ENCODE measurements around the gene DAZAP2. TPM values are rescaled to one million over a fixed set of nuclear protein-coding genes. Genes with fewer than 3 reads are reported as not detected.

Gene DAZAP2
- total RNA-seq, 4 donors from 2014 or later: 162 to 256 (median 236) TPM

DNA sequence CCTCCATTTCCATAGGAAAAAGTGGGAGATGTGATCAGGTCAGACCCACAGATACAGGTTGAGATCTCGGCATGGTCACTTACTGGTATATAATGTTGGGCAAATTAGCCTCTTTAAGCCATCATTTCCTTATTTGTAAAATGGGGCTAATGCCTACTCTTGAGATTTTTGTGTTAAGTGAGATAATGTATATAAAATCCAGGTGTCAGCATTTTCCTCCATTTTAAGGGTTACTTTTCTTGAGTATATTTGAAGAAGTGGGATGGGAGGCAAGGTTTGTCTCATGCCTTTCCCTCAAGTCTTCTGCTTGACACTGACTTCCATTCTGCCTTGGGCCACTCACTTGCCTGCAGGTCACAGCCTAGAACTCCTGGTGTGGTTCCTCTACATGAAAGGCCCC is 10.7 kb upstream of the DAZAP2 start:
- TF ChIP-seq, protein P1, sequence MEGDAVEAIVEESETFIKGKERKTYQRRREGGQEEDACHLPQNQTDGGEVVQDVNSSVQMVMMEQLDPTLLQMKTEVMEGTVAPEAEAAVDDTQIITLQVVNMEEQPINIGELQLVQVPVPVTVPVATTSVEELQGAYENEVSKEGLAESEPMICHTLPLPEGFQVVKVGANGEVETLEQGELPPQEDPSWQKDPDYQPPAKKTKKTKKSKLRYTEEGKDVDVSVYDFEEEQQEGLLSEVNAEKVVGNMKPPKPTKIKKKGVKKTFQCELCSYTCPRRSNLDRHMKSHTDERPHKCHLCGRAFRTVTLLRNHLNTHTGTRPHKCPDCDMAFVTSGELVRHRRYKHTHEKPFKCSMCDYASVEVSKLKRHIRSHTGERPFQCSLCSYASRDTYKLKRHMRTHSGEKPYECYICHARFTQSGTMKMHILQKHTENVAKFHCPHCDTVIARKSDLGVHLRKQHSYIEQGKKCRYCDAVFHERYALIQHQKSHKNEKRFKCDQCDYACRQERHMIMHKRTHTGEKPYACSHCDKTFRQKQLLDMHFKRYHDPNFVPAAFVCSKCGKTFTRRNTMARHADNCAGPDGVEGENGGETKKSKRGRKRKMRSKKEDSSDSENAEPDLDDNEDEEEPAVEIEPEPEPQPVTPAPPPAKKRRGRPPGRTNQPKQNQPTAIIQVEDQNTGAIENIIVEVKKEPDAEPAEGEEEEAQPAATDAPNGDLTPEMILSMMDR (IDR thresholded peaks at IDR 0.05; ENCODE audit: low read depth): no peak

DNA sequence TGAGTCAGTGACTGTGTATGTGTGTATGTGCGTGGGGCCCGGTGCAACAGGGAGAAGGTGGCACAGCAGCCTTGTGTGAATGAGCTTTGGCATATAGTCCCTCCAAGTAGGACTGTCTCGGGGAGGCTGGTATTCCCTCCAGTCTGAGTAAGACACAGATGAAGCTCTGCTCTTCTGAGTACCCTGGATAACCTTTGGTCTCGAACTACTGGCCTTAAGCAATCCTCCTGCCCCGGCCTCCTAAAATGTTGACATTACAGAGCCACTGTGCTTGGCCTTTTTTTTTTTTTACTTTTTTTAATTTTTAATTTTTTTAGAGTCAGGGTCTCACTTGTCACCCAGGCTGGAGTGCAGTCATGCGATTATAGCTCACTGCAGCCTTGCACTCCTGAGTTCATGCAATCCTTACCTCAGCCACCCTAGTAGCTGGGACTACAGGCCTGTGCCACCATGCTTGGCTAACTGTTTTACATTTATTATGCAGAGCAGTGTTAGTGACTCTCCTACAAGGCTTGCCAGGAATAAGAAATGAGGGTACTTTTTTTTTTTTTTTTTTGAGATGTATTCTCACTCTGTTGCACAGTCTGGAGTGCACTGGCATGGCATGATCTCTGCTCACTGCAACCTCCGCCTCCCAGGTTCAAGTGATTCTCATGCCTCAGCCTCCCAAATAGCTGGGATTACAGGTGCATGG is 9.4 kb upstream of the DAZAP2 start:
- TF ChIP-seq, protein P1 (IDR thresholded peaks at IDR 0.05; ENCODE audit: low read depth): no peak

DNA sequence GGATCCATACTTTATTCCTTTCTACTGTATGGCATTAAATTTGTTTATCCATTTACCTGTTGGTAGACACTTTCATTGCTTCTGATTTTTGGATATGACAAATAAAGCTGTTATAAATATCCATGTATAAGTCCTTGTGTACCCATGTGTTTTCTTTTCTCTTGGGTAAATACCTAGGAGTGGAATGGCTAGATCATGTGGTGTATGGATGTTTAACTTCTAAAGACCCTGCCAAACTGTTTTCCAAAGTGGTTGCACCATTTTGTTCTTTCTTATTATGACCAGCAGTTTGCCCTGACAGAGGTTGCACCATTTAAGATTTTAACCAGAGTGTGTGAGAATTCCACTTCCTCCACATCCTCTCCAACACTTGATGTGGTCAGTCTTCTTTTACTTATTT is 6.0 kb upstream of the DAZAP2 start:
- TF ChIP-seq, protein P1 (IDR thresholded peaks at IDR 0.05; ENCODE audit: low read depth): no peak

DNA sequence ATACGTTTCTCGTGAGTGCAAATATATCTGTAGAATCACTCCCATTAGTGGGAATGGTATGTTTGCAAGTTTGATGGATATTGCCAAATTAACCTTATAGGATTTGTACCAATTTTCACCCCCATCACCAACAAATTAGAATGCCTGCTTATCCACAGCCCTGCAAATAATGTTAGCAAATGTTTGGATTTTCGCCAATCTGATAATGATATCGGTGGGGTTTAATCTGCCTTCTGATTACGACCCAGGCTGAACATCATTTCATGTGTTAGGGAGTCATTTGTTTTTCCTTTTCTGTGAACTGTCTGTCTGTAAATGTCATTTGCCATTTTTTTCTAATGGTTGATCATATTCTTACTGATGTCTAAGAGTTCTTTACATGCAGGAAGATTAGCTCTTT is 4.1 kb upstream of the DAZAP2 start:
- TF ChIP-seq, protein P1 (IDR thresholded peaks at IDR 0.05; ENCODE audit: low read depth): no peak

DNA sequence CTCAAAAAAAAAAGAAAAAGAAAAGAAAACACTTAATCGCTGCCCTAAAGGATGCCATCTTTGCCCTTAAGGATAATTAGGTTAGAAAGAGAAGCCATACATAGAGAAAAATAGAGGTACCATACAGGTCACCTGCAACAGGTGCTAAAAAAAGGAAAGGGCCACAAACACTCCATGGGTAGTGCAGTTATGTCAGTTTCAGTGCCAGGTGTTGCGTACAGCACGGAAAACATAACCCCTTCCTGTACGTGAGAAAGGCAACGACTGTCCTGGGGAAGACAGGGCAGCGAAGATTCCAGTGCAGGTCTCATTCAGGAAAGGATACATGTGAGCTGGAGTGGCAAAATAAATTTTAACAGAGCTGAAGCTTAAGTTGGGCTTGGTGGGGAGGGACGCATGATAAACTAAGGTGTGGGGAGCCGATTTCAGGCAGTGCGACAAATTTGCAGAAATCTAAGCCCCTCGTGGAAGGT is 553 bp upstream of the DAZAP2 start:
- TF ChIP-seq, protein P1 (IDR thresholded peaks at IDR 0.05; ENCODE audit: low read depth): no peak

DNA sequence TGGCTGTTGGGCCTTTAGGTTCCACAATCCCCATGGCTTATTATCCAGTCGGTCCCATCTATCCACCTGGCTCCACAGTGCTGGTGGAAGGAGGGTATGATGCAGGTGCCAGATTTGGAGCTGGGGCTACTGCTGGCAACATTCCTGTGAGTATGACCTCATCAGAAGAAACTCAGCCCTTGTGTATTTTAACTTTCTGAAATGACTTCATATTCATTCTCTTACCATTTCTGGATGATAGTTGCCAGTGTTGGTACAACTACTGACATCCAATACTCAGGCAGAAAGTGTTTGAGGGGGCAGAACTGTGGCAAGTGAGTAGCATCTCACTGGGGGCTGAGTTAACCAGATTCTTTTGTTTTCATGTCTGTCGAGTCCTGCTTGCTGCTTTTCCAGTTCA is 2.3 kb downstream of the DAZAP2 start:
- TF ChIP-seq, protein P1 (IDR thresholded peaks at IDR 0.05; ENCODE audit: low read depth): no peak

DNA sequence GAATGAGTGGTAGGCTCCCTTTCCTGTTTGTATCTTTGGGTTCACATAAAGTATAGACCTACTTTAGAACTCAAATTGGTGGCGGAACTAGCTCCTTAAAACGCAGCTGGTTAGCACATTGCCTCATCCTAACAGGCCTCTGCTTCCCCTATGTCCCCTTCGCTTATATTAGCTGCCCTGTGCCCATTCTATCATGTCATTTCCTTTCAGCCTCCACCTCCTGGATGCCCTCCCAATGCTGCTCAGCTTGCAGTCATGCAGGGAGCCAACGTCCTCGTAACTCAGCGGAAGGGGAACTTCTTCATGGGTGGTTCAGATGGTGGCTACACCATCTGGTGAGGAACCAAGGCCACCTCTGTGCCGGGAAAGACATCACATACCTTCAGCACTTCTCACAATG is 3.5 kb downstream of the DAZAP2 start:
- TF ChIP-seq, protein P1 (IDR thresholded peaks at IDR 0.05; ENCODE audit: low read depth): no peak

Measured in subcutaneous adipose tissue (tissue), 4 donors.